ENCODE data around the gene ACBD3.

GRCh38 chr1:226211181-226211821, 24.8 kb upstream of the ACBD3 start:
- TF ChIP-seq EZH2phosphoT487 (IDR thresholded peaks at IDR 0.05; ENCODE audit: insufficient read depth, low read depth), result no peak
- TF ChIP-seq EZH2 (IDR thresholded peaks at IDR 0.05; ENCODE audit: insufficient read depth, poor library complexity, severe bottlenecking), result no peak
